ENCODE data around the gene TMEM59.

Gene TMEM59

DNA sequence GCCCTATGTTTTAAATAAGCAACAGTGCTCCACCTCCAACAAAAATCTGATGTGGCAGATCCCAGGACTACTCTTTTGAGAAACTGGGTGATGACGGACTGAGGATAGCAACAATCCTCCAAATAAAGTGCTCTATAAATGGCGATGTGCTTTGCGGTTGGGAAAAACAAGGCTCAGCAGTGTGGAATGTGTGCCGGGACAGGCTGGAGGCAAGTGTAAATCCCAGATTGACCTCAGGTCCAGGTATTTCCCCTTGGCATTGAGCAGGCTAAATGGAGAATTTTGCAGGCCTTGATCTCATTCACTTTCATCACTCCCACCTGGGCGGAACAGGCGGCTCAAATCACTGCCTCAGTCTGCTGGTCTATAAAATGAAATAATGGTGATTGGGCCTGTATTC, 71.8 kb downstream of the TMEM59 start:
- DNase-seq, result no peak

DNA sequence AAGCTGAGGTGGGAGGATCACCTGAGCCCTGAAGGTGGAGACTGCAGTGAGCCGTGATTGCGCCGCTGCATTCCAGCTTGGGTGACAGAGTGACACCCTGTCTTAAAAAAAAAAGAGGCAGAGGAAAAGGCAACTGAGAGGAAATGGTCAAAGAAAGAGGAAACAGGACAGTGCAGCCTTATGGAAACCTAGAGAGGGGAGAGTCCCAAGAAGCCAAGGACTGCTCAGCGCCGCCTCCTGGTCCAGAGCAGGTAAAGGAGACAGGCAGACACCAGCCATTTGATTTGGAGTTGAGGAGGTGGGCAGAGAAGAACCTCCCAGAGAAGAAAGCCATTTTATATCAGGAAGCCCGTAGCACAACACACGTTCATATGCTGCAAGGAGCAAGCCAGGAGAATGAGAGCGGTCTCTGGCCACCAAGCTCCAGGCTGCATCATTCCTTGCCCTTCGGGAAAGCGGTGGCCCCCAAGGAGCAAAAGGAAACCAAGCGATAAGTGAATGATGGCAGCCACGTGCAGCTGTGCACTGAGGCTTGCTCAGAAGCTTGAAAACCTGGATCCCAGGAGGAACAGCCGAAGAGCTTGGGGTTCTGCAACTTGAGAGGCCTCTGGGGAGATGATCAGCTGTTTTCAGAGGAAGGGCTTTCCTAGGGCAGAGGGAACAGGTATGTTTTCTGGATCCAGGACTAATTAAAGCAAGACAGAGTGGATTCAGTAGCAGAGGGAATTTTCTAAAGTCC, 73.1 kb downstream of the TMEM59 start:
- DNase-seq, result no peak
